HEK293T (cell line): Measurements from ENCODE around the gene PIGZ.

Experiments used
- ELF4 ChIP-seq: fragments of 450-650 bp; IDR thresholded peaks from 2 replicates; pipeline ENCODE4 v1.6.1; 2017; ENCODE audit warnings: antibody characterized with exemption
- NFRKB ChIP-seq: fragments of 450-650 bp; IDR thresholded peaks from 2 replicates; pipeline ENCODE4 v1.6.1; 2016; ENCODE audit warnings: mild to moderate bottlenecking, moderate library complexity
- SUZ12 ChIP-seq: fragments of 450-650 bp; IDR thresholded peaks from 2 replicates; pipeline ENCODE4 v1.6.1; 2016; ENCODE audit warnings: mild to moderate bottlenecking

DNA sequence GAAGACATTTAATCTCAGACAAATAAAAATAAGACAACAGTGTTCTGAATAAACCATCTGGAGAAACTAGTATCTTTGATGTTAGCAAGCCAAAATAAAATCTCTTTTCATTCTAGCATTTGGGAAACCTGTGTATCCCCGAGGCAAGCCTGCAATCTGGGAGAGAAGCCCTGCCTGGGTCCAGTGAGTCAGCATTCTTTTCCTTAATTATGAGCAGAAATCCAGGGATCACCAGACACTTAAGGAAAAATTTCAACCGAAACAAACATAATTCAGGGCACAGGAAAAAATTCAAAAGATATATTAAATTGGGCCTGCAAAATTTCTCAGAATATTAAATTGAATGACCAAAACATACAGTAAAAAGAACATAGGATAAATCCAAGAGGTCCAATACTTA lies 30.5 kb downstream of the PIGZ start:
- TF ChIP-seq ELF4: no peak
- TF ChIP-seq SUZ12: no peak
- TF ChIP-seq NFRKB: no peak
